ENCODE data around the gene IQCC. TPM values are rescaled to one million over a fixed set of nuclear protein-coding genes. Genes with fewer than 3 reads are reported as not detected.
"Not testable (repeated sequence)": the region's sequence is repeated elsewhere in the genome, so short reads cannot be mapped to it uniquely, and the experiment has no call there.

IQCC gene
- polyA plus RNA-seq, result 1.7 TPM

DNA sequence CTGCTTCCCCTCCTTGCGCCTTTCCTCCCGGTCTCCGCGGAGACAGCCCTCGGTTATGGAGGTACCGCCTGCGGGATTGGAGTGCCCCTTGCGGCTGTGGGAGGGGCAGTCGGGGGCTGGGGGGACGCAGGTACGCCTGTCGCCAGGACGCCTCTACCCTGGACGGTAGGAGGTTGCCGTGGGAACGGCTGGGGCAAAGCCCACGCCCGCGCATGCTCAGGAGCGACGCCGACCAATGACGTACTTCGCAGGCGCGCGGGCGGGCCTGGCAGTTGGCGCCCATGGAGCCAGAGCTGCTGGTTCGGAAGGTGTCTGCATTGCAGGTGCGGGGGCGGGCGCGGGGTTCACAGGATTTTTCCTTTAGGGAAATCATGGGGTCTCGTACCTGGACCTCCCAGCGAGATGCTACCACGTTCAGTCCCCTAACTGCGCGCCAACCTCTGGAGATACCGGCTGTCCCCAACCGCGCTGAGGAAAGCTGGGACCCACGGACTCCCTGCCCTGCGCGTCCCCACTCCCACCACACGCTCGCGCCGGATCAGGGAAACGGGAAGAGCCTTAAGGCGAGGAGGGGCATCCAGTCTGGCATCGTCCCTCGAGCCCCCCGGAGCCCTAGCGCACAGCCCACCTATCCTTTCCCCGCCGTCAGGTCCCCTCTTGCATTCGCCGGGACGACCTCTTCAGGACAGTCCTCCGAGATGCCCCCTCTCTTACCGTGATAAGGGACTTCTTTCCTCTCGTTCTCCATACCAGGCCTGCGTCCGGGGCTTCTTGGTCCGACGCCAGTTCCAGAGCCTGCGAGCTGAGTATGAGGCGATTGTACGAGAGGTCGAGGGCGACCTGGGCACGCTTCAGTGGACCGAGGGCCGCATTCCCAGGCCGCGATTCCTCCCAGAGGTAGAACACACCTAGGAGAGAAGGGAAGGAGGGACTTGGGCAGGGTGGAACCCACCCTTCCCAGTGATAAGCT, at the start of gene IQCC:
TSS of gene IQCC (plus strand) at position 271 of the 970 bp plus-strand sequence. CDS start at position 282, 11 bp downstream.
- Mint-ChIP-seq H3K36me3 (peaks cover 3% of the 10 kb centered on the region), H3K27ac (peak within 1 kb of the TSS; percentile 85 to 88 (median 88)), H3K4me1 (peaks cover 31 to 44% (median 34%) of the 10 kb centered on the region in 3 donors), H3K4me3 (peak within 1 kb of the TSS; percentile 85 to 95 (median 91)), H3K27me3 (peaks cover 3% of the 10 kb centered on the region), H3K9me3 (no peaks in the 10 kb centered on the region)

DNA sequence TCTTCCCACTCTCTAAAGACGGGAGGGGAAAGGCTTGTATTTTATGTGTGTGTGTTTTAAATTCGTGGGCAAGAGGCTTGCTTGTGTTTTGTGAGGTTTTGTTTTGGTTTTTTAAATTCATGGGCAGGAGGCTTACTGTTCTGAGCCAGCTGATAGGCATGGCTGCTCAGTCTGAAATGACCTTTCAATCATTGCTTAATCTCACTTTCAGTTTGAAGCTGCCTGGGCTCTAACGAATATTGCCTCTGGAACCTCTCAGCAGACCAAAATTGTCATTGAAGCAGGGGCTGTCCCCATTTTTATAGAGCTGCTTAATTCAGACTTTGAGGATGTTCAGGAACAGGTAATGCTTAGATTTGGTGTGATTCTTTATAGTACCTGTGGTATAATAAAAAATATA, 46.3 kb upstream of the IQCC start:
- H3K27ac Mint-ChIP-seq, result no peak overlapping the region
- H3K27me3 Mint-ChIP-seq, result no peaks in the 10 kb centered on the region
- H3K36me3 Mint-ChIP-seq, result peaks cover 9% of the 10 kb centered on the region
- no peaks in the 10 kb centered on the region for H3K9me3 Mint-ChIP-seq
- no peak overlapping the region for H3K4me3 Mint-ChIP-seq
- peaks cover 0 to 4% (median 1%) of the 10 kb centered on the region in 3 donors for H3K4me1 Mint-ChIP-seq

DNA sequence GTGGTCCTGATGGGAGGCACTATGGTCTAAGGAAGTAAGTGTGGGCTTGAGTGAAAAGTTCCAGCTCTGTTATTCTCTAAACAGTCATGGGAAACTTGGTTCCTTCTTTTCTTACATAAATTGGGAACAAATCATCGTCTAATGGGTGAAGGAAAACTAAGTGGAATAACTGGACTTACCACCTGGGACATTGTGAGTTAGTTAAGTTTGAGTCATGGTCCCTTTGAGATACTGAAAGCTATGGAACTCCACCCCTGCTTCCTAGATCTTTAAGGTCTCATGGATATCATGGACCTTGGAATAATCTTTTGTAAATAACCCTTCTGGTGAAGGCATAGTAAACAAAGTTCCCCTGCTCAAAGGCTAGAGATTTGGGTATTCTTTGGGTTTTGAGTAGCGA, 42.1 kb upstream of the IQCC start:
- Mint-ChIP-seq H3K36me3 (peaks cover 8% of the 10 kb centered on the region), H3K4me1 (no peaks in the 10 kb centered on the region), H3K4me3 (no peak overlapping the region), H3K9me3 (no peaks in the 10 kb centered on the region), H3K27me3 (no peaks in the 10 kb centered on the region), H3K27ac (no peak overlapping the region)

DNA sequence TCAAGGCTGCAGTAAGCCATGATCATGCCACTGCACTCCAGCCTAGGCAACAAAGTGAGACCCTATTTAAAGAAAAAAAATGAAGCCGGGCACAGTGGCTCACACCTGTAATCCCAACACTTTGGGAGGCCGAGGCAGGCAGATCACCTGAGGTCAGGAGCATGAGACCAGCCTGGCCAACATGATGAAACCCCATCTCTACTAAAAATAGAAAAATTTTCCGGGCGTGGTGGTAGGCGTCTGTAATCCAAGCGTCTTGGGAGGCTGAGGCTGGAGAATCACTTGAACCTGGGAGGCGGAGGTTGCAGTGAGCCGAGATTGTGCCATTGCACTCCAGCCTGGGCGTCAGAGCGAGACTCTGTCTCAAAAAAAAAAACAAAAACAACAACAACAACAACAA, 39.8 kb upstream of the IQCC start:
- H3K9me3 Mint-ChIP-seq, H3K27me3 Mint-ChIP-seq, H3K4me1 Mint-ChIP-seq, H3K36me3 Mint-ChIP-seq, H3K4me3 Mint-ChIP-seq: not testable (repeated sequence)
- peak overlapping the region in 1 of 3 donors; percentile 46 for H3K27ac Mint-ChIP-seq

DNA sequence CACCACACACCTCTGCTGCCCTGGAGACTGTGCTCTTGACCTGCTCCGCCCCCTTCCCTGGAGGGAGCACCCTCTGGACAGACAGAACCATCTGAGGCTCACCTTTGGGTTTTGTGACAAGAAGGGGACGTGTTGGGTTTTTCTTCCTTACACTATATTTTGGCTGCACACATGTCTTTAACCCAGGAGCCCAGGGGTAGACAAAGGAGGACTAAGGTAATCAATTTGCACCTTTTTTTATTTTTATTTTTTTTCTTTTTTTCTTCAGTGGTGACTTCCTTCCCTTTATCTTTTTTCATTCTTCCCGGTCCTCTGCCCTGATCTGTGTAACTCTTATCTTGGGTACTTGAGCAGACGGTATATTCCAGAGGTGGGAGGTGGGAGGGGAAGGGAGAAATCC, 34.5 kb upstream of the IQCC start:
- no peaks in the 10 kb centered on the region for H3K9me3 Mint-ChIP-seq
- peaks cover 8% of the 10 kb centered on the region for H3K36me3 Mint-ChIP-seq
- H3K4me1 Mint-ChIP-seq, result peaks cover 0 to 1% (median 0%) of the 10 kb centered on the region in 3 donors
- H3K27ac Mint-ChIP-seq, result no peak overlapping the region
- H3K4me3 Mint-ChIP-seq, result no peak overlapping the region
- no peaks in the 10 kb centered on the region for H3K27me3 Mint-ChIP-seq

- Mint-ChIP-seq H3K27ac (peak overlapping the region in 1 of 3 donors; percentile 39), H3K9me3 (no peaks in the 10 kb centered on the region), H3K4me3 (peak overlapping the region in 1 of 4 donors; percentile 82), H3K36me3 (peaks cover 6% of the 10 kb centered on the region), H3K27me3 (no peaks in the 10 kb centered on the region), H3K4me1 (peaks cover 0 to 1% (median 0%) of the 10 kb centered on the region in 3 donors)
Measured at GRCh38 chr1:32172621-32173245, 32.7 kb upstream of the IQCC start.

GRCh38 chr1:32178380-32179192, 26.9 kb upstream of the IQCC start:
- Mint-ChIP-seq H3K27me3 (no peaks in the 10 kb centered on the region), H3K4me3 (peak overlapping the region; percentile 82 to 96 (median 94)), H3K27ac (peak overlapping the region in 2 of 3 donors; percentile 94 to 97), H3K36me3 (no peaks in the 10 kb centered on the region), H3K9me3 (no peaks in the 10 kb centered on the region), H3K4me1 (peaks cover 19 to 32% (median 20%) of the 10 kb centered on the region in 3 donors)

GRCh38 chr1:32179193-32179442, 26.4 kb upstream of the IQCC start:
- Mint-ChIP-seq H3K4me3 (peak overlapping the region; percentile 82 to 96 (median 94)), H3K4me1 (peaks cover 19 to 35% (median 24%) of the 10 kb centered on the region in 3 donors), H3K27ac (peak overlapping the region; percentile 94 to 99 (median 97)), H3K27me3 (no peaks in the 10 kb centered on the region), H3K36me3 (no peaks in the 10 kb centered on the region), H3K9me3 (no peaks in the 10 kb centered on the region)

DNA sequence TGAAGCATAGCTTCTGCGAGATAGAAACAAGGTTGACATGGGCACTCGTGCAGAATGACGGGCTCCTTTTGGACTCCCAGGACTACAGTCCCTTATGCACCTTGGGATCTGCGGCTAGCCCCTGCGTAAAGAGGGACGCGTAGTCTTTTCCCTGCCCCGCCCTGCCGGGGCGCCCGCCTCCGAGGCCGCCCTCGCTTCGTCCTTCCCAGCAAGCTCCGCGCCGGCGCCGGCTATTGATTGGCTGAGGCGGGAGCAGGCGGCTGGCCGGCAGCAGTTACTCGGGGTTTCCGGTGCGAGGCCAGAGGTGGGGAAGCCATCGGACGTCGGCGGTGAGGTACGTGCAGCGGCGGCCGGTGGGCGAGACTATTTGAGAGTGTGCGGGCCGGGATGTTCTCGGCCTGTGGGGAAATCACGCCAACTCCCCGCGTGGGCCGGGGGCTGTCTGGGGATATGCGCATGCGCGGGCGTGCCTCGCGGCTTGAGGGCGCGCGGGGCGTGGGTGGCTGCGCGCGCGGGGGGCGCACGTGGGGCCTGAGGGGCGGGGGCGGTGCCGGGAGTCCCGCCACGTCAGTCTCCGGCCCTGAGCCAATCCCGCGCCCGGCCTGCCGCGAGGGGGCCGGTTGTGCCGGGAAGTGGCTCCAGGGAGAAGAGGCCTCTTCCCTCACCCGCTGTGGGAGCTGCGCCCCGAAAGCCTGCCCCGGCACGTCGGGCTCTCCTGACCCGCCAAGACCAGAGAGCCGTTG, 25.9 kb upstream of the IQCC start, which contains the start of gene TXLNA:
TSS of gene TXLNA (plus strand) at position 233 of the 743 bp plus-strand sequence. CDS start 671 bp downstream, outside the sequence.
- no peaks in the 10 kb centered on the region for H3K27me3 Mint-ChIP-seq
- H3K9me3 Mint-ChIP-seq, result no peaks in the 10 kb centered on the region
- H3K4me3 Mint-ChIP-seq, result peak within 1 kb of the TSS; percentile 82 to 96 (median 94)
- H3K36me3 Mint-ChIP-seq, result no peaks in the 10 kb centered on the region
- peak within 1 kb of the TSS; percentile 94 to 99 (median 97) for H3K27ac Mint-ChIP-seq
- peaks cover 19 to 36% (median 28%) of the 10 kb centered on the region in 3 donors for H3K4me1 Mint-ChIP-seq

DNA sequence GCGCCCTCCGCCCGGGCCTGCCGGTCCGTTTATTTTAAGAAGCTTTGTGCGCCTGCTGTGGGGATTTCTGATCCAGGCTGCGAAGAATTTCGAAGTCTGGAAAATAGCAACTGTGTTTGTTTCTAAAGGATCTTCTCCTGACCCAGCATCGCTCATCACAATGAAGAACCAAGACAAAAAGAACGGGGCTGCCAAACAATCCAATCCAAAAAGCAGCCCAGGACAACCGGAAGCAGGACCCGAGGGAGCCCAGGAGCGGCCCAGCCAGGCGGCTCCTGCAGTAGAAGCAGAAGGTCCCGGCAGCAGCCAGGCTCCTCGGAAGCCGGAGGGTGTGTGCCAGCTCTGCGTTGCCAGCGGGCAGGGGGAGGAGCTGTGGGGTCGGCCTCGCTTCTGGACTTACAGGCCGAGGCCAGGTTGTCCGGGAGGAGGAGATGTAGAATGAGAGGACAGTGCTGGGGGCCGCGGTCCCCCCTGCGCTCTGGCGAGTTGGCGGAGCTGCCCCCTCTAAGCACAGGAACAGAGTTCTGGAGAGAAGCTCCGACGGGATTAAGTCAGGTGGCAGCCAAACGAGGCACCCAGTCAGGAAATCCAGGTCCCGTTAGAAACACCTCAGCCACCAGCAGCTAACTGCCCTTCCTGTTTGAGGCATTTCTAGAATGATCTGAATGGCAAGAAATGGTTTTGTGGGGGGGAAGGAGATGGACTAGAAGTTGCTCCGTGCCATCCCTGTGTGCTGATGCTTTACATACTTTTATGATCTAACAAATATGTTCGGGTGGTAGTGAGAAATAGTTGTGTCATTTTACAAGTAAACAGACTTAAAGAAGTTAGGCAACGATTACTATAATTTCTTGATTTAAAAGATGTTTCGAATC, 25.0 kb upstream of the IQCC start:
- Mint-ChIP-seq H3K9me3 (no peaks in the 10 kb centered on the region), H3K36me3 (no peaks in the 10 kb centered on the region), H3K27me3 (no peaks in the 10 kb centered on the region), H3K4me1 (peaks cover 22 to 41% (median 33%) of the 10 kb centered on the region in 3 donors), H3K27ac (peak overlapping the region; percentile 94 to 99 (median 97)), H3K4me3 (peak overlapping the region; percentile 82 to 96 (median 94))

- no peaks in the 10 kb centered on the region for H3K9me3 Mint-ChIP-seq
- no peaks in the 10 kb centered on the region for H3K27me3 Mint-ChIP-seq
- peaks cover 22 to 41% (median 34%) of the 10 kb centered on the region in 3 donors for H3K4me1 Mint-ChIP-seq
- H3K4me3 Mint-ChIP-seq, result peak overlapping the region; percentile 82 to 96 (median 94)
- no peaks in the 10 kb centered on the region for H3K36me3 Mint-ChIP-seq
- H3K27ac Mint-ChIP-seq, result peak overlapping the region in 2 of 3 donors; percentile 94 to 99
Measured at GRCh38 chr1:32181065-32181464, 24.4 kb upstream of the IQCC start.

GRCh38 chr1:32181563-32181962, 23.9 kb upstream of the IQCC start:
- Mint-ChIP-seq H3K27me3 (no peaks in the 10 kb centered on the region), H3K36me3 (no peaks in the 10 kb centered on the region), H3K4me3 (peak overlapping the region; percentile 48 to 96 (median 94)), H3K27ac (no peak overlapping the region), H3K4me1 (peaks cover 22 to 45% (median 39%) of the 10 kb centered on the region in 3 donors), H3K9me3 (no peaks in the 10 kb centered on the region)

GRCh38 chr1:32182060-32182459, 23.4 kb upstream of the IQCC start:
- Mint-ChIP-seq H3K9me3 (no peaks in the 10 kb centered on the region), H3K27me3 (no peaks in the 10 kb centered on the region), H3K4me1 (peaks cover 22 to 45% (median 41%) of the 10 kb centered on the region in 3 donors), H3K36me3 (no peaks in the 10 kb centered on the region), H3K4me3 (peak overlapping the region in 1 of 4 donors; percentile 36), H3K27ac (peak overlapping the region in 1 of 3 donors; percentile 82)
